ENCODE data around the gene TTN. TPM values are rescaled to one million over a fixed set of nuclear protein-coding genes. Genes with fewer than 3 reads are reported as not detected.
A peak's percentile ranks its signal among the peaks of the same experiment; 100 is the strongest.

Gene TTN
- total and polyA plus RNA-seq, 8 donors, result 1.4 to 27.5 (median 2.2) TPM

- H3K4me3 ChIP-seq, result no peak overlapping the region
- ATAC-seq (no peak), DNase-seq (no peak)
- TF ChIP-seq CTCF (IDR thresholded peaks at IDR 0.05), result no peak
- H3K4me1 ChIP-seq, result no peaks in the 10 kb centered on the region
- H3K36me3 ChIP-seq, result peaks cover 0 to under 1% of the 10 kb centered on the region in 2 donors
- intact Hi-C loops (cut with DNase I), result no loop called here
- H3K9me3 ChIP-seq, result no peaks in the 10 kb centered on the region
- H3K27me3 ChIP-seq, result no peaks in the 10 kb centered on the region
- H3K27ac ChIP-seq, result no peak overlapping the region
Measured at GRCh38 chr2:178764097-178764496, 43.1 kb downstream of the TTN start.

- no peaks in the 10 kb centered on the region for H3K27me3 ChIP-seq
- no peaks in the 10 kb centered on the region for H3K4me1 ChIP-seq
- intact Hi-C loops (cut with DNase I), result no loop called here
- ATAC-seq, result peak; percentile 60
- H3K4me3 ChIP-seq, result no peak overlapping the region
- H3K36me3 ChIP-seq, result no peaks in the 10 kb centered on the region
- no peak overlapping the region for H3K27ac ChIP-seq
- TF ChIP-seq CTCF (IDR thresholded peaks at IDR 0.05), result peak; percentile 37 to 60
- peak in 2 of 4 donors; percentile 2 to 27 for DNase-seq
- H3K9me3 ChIP-seq, result no peaks in the 10 kb centered on the region
Measured at GRCh38 chr2:178761759-178762371, 45.4 kb downstream of the TTN start.

GRCh38 chr2:178756843-178757242 is 50.4 kb downstream of the TTN start:
- DNase-seq, result no peak
- ATAC-seq, result no peak
- no peak for TF ChIP-seq CTCF (IDR thresholded peaks at IDR 0.05)
- H3K4me1 ChIP-seq, result no peaks in the 10 kb centered on the region
- H3K27me3 ChIP-seq, result no peaks in the 10 kb centered on the region
- intact Hi-C loops (cut with DNase I), result no loop called here
- no peaks in the 10 kb centered on the region for H3K36me3 ChIP-seq
- H3K4me3 ChIP-seq, result no peak overlapping the region
- H3K9me3 ChIP-seq, result no peaks in the 10 kb centered on the region
- H3K27ac ChIP-seq, result no peak overlapping the region

- intact Hi-C loops (cut with DNase I), result no loop called here
- Histone ChIP-seq H3K4me1 (no peaks in the 10 kb centered on the region), H3K9me3 (no peaks in the 10 kb centered on the region), H3K27ac (no peak overlapping the region), H3K27me3 (no peaks in the 10 kb centered on the region), H3K36me3 (no peaks in the 10 kb centered on the region), H3K4me3 (no peak overlapping the region)
- DNase-seq (no peak), ATAC-seq (no peak)
- TF ChIP-seq CTCF (IDR thresholded peaks at IDR 0.05), result no peak
Measured at GRCh38 chr2:178756343-178756742, 50.9 kb downstream of the TTN start.

- Histone ChIP-seq H3K9me3 (no peaks in the 10 kb centered on the region), H3K4me3 (no peak overlapping the region), H3K27me3 (no peaks in the 10 kb centered on the region), H3K27ac (no peak overlapping the region), H3K4me1 (no peaks in the 10 kb centered on the region), H3K36me3 (no peaks in the 10 kb centered on the region)
- ATAC-seq (no peak), DNase-seq (no peak)
- TF ChIP-seq CTCF (IDR thresholded peaks at IDR 0.05), result no peak
- intact Hi-C loops (cut with DNase I), result no loop called here
Measured at GRCh38 chr2:178747767-178748166, 59.5 kb downstream of the TTN start.

All from left lung (tissue), 10 donors.